ENCODE measurements around the gene BAHCC1.

The BAHCC1 gene

DNA sequence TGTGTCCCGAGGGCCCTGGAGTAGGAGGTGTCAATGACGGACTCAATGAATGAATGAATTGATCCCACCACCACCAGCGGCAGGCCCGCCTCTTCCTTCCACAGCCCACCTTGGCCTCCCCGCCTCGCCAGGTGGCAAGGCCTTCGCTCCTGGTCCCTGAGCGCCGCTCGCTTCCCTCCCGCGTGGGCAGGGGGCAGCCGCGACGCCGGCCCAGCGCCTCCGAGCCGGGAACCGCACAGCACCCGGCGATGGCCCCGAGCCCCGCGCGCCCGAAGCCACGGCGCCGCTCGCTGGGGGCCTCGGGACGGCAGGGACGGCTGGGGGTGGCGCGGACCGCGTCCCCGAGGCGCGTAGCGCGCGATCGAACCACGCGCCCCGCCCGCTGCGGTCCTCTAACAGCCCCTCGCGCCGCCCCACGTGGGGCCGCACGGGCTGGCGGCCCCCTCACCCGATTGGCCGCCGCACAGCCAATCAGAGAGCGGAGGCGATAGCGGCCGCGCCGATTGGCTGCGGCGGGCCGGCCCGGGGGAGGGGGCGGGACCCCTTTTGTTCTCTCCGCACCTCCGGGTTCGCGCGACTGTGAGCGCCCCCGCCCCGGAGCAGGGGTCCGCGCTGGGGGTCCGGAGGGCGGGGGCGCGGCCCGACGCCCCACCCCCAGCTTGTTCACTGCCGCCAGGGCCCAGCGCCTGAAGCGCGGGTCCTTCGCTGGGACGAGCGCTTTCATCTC, 86.0 kb downstream of the BAHCC1 start:
- no peaks in the 10 kb centered on the region; the same call in 1 of the 2 replicates for H3K4me1 ChIP-seq (ENCODE audit: control insufficient read depth, insufficient read depth, low read length)
- no peak overlapping the region for H3K4me3 ChIP-seq (ENCODE audit: low read depth, low read length)
- H3K9me3 ChIP-seq (ENCODE audit: control insufficient read depth, insufficient read depth, low read depth, low read length) = no peaks in the 10 kb centered on the region
- TF ChIP-seq ZBTB17 (tag by site-specific recombination; IDR thresholded peaks at IDR 0.05) = no peak
- TF ChIP-seq, protein P1, sequence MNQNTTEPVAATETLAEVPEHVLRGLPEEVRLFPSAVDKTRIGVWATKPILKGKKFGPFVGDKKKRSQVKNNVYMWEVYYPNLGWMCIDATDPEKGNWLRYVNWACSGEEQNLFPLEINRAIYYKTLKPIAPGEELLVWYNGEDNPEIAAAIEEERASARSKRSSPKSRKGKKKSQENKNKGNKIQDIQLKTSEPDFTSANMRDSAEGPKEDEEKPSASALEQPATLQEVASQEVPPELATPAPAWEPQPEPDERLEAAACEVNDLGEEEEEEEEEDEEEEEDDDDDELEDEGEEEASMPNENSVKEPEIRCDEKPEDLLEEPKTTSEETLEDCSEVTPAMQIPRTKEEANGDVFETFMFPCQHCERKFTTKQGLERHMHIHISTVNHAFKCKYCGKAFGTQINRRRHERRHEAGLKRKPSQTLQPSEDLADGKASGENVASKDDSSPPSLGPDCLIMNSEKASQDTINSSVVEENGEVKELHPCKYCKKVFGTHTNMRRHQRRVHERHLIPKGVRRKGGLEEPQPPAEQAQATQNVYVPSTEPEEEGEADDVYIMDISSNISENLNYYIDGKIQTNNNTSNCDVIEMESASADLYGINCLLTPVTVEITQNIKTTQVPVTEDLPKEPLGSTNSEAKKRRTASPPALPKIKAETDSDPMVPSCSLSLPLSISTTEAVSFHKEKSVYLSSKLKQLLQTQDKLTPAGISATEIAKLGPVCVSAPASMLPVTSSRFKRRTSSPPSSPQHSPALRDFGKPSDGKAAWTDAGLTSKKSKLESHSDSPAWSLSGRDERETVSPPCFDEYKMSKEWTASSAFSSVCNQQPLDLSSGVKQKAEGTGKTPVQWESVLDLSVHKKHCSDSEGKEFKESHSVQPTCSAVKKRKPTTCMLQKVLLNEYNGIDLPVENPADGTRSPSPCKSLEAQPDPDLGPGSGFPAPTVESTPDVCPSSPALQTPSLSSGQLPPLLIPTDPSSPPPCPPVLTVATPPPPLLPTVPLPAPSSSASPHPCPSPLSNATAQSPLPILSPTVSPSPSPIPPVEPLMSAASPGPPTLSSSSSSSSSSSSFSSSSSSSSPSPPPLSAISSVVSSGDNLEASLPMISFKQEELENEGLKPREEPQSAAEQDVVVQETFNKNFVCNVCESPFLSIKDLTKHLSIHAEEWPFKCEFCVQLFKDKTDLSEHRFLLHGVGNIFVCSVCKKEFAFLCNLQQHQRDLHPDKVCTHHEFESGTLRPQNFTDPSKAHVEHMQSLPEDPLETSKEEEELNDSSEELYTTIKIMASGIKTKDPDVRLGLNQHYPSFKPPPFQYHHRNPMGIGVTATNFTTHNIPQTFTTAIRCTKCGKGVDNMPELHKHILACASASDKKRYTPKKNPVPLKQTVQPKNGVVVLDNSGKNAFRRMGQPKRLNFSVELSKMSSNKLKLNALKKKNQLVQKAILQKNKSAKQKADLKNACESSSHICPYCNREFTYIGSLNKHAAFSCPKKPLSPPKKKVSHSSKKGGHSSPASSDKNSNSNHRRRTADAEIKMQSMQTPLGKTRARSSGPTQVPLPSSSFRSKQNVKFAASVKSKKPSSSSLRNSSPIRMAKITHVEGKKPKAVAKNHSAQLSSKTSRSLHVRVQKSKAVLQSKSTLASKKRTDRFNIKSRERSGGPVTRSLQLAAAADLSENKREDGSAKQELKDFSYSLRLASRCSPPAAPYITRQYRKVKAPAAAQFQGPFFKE (tag by site-specific recombination; IDR thresholded peaks at IDR 0.05; ENCODE audit: borderline replicate concordance) = no peak
- no peak for TF ChIP-seq ZNF175 (tag by site-specific recombination; IDR thresholded peaks at IDR 0.05)
- TF ChIP-seq ZNF610 (tag by site-specific recombination; IDR thresholded peaks at IDR 0.05; ENCODE audit: borderline replicate concordance) = no peak
- TF ChIP-seq ZNF664 (tag by site-specific recombination; IDR thresholded peaks at IDR 0.05) = no peak
- TF ChIP-seq ZBTB20 (tag by site-specific recombination; IDR thresholded peaks at IDR 0.05) = no peak
- no peak overlapping the region for H3K27ac ChIP-seq (ENCODE audit: extremely low read depth, low read depth, low read length)
- POLR2A ChIA-PET = interaction anchor here (2.1 kb wide), 1 partner anchor 86 kb away, joined by 5 read pairs; the partner anchor contains the start of gene BAHCC1
- CTCF ChIA-PET = interaction anchor here (0.8 to 1.2 kb wide), 4 partner anchors 37 to 87 kb away, joined by 3 to 4 read pairs (median 3); no protein-coding TSS in a partner anchor
- H3K36me3 ChIP-seq (ENCODE audit: control insufficient read depth in 2 of 2, insufficient read depth in 1 of 2, low read length in 2 of 2) = no peaks in the 10 kb centered on the region

DNA sequence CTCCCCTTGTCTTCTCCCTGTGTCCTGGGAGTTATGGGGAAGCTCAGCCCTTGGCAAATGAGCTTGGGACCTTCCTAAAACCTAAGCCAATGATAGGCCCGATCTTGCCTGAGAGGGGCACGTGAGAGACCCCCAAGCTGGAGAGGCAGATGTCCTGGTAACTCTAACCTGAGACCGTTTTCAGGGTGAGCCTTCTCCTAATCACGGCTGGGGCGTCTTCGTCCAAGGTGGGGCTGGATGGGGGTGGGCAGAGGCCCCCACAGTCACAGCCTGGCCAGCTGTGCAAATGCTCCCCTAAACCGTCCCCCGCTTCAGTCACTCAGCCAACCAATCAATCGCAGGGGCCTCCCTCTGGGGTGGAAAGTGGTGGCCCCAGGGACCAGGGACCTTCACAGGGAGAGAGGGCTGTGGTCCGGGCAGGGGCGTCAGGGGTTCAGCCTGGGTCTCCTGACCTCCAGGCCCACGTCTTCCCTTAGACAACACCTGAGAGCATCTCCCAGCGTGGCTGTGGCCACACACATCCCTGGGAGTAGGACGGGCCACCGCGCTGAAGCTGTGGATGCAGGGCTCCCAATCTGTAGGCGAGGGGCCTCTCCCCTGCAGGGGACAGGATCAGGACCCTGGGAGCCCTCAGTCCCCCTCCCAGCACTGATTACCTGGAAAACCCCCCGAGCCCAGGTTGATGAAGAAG, 86.7 kb downstream of the BAHCC1 start:
- ChIA-PET CTCF (interaction anchor here (0.7 to 3.1 kb wide), 4 partner anchors 41 to 119 kb away, joined by 3 to 21 read pairs (median 3); no protein-coding TSS in a partner anchor), POLR2A (interaction anchor here (0.6 to 2.1 kb wide), 2 partner anchors 36 to 87 kb away, joined by 3 to 5 read pairs; partner anchors contain the start of gene BAHCC1)
- Histone ChIP-seq H3K4me3 (ENCODE audit: low read depth, low read length) (no peak overlapping the region), H3K27ac (ENCODE audit: extremely low read depth, low read depth, low read length) (no peak overlapping the region), H3K9me3 (ENCODE audit: control insufficient read depth, insufficient read depth, low read depth, low read length) (no peaks in the 10 kb centered on the region), H3K4me1 (ENCODE audit: control insufficient read depth, insufficient read depth, low read length) (no peaks in the 10 kb centered on the region; the same call in 1 of the 2 replicates), H3K36me3 (ENCODE audit: control insufficient read depth in 2 of 2, insufficient read depth in 1 of 2, low read length in 2 of 2) (no peaks in the 10 kb centered on the region)
- TF ChIP-seq ZNF335 (tag by site-specific recombination; conservative IDR thresholded peaks at IDR 0.05) = no peak
- no peak for TF ChIP-seq ZNF211 (tag by site-specific recombination; IDR thresholded peaks at IDR 0.05; ENCODE audit: low read depth)
- TF ChIP-seq, protein P1 (tag by site-specific recombination; IDR thresholded peaks at IDR 0.05; ENCODE audit: borderline replicate concordance) = no peak
- no peak for TF ChIP-seq TCF7L2 (IDR thresholded peaks at IDR 0.05; ENCODE audit: borderline replicate concordance, low read depth, low read length)
- TF ChIP-seq ZNF785 (tag by site-specific recombination; IDR thresholded peaks at IDR 0.05) = no peak

Measured in HEK293 (cell line).